ENCODE measurements around the gene UBE2S. TPM values are rescaled to one million over a fixed set of nuclear protein-coding genes. Genes with fewer than 3 reads are reported as not detected.

The UBE2S gene
- total RNA-seq, 4 donors from 2014 or later: 7.4 to 25.6 (median 13.0) TPM

DNA sequence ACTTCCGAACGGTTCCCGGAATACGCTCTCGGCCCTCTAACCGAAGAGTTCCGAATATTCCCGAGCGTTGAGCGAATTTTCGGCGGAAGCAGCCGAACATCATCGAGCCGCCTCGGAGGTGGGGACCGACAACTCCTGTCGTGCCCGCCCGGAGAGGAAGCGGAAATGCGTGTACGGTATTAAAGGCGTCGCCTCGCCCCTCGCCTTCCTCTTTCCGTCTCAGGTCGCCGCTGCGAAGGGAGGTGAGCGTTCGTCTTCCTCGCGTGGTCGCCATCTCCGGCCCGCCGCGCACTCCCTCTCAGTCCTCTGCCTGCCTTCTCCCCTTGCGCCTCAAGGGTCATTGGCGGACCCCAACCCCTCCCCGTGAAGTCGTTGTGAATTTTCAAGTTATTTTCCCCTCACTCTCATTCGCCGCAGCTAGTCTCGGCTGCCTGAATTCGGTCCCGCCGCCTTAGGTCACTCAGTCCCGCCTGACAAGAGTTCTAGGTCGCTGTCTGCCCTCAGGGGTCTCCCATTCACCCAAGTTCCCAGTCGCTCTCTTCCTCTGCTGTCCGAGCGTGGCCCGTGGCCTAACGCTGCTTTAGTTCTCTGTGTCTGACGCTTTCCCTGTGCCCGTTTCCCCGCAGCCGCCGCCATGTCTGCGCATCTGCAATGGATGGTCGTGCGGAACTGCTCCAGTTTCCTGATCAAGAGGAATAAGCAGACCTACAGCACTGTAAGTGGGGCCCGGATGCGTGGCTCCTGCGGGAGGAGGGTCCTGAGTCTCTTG, 21.7 kb downstream of the UBE2S start, which contains the start of gene RPL28:
RPL28 (plus strand) TSS at position 209 of the 769 bp plus-strand sequence; CDS start at position 635, 426 bp downstream.
- ATAC-seq (ENCODE audit: low FRiP score) (peak; percentile 87), DNase-seq (ENCODE audit: low spot score) (peak; percentile 94)
- TF ChIP-seq, protein P1, sequence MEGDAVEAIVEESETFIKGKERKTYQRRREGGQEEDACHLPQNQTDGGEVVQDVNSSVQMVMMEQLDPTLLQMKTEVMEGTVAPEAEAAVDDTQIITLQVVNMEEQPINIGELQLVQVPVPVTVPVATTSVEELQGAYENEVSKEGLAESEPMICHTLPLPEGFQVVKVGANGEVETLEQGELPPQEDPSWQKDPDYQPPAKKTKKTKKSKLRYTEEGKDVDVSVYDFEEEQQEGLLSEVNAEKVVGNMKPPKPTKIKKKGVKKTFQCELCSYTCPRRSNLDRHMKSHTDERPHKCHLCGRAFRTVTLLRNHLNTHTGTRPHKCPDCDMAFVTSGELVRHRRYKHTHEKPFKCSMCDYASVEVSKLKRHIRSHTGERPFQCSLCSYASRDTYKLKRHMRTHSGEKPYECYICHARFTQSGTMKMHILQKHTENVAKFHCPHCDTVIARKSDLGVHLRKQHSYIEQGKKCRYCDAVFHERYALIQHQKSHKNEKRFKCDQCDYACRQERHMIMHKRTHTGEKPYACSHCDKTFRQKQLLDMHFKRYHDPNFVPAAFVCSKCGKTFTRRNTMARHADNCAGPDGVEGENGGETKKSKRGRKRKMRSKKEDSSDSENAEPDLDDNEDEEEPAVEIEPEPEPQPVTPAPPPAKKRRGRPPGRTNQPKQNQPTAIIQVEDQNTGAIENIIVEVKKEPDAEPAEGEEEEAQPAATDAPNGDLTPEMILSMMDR (IDR thresholded peaks at IDR 0.05): no peak

DNA sequence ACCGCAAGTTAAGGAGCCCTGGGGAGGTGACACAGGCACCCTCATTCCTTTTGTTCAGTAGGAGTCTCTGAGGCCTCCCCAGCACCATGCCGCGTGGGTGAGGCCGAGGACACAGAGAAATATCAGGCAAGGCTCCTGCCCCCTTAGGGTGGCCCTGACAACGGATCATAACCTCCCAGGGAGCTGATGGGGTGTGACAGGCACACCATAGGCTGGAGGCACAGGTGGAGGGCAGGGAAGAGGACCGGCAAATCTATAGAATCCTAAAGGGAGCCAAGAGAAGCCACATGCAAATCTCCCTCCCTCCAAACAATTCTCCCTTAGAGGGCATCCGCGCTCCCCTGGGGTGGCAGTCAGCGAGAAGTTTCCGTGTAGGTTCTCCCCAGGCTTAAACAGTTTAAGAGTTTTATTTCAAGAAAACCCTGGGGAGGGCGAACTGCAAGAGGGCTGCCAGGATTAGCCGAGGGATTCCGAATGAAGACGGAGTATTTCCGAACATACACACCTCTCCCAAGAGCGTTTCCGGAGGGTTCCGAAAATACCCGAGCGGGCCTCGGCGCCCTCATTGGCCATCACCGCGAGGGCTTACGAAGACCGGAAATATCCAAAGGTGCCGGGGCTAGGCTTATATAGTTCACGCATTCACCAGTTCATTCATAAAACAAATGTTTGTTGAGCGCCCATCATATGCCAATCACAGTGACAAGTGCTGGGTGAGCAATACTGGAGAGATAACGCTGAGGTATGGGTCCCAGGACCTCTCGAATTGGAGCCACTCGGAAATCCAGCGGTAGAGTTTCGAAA, 22.5 kb downstream of the UBE2S start:
- TF ChIP-seq, protein P1 (IDR thresholded peaks at IDR 0.05): no peak
- DNase-seq (ENCODE audit: low spot score) (peak; percentile 91), ATAC-seq (ENCODE audit: low FRiP score) (peak; percentile 78)

DNA sequence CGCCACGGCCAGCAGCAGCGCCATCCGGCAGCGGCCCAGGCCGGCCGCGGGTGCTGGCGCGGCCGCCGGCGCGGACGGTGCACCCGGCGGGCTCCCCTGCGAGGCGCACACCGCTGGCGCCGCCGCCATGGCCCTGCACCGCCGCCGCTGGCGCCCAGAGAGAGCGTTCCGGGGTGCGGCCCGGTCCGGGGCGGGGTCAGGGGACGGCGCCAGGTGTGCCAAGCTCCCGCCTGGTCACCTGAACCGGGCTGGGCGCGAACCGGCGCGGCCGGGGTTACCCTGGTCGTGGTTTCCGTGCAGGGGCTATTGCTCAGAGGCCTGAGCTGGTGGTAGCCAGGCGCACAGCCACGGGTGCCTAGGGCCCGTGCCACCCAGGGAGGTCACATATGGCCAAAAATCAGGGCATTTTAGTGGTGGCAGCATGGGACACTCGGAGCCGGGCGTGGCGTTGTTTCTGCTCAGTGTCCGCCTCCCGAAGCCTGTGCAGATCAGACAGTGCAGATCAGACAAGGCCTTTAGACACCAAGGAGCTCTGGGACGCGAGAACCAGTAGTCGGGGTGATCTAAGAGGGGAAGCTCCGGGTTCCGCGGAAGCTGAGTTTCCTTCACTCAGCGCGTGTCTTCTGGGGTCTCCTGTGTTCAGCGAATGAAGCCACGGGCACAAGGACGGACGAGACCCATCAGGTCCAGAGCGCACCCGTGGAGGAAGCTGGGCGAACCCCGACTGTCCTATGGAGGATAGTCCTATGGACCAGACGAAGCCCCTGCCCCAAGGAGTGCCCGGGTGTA, 23.3 kb downstream of the UBE2S start, which contains the start of gene TMEM238:
TMEM238 (minus strand) TSS at position 162 of the 789 bp plus-strand sequence; CDS start at position 129, 33 bp downstream.
- ATAC-seq (ENCODE audit: low FRiP score): peak; percentile 1
- DNase-seq (ENCODE audit: low spot score): no peak
- TF ChIP-seq, protein P1 (IDR thresholded peaks at IDR 0.05): no peak

DNA sequence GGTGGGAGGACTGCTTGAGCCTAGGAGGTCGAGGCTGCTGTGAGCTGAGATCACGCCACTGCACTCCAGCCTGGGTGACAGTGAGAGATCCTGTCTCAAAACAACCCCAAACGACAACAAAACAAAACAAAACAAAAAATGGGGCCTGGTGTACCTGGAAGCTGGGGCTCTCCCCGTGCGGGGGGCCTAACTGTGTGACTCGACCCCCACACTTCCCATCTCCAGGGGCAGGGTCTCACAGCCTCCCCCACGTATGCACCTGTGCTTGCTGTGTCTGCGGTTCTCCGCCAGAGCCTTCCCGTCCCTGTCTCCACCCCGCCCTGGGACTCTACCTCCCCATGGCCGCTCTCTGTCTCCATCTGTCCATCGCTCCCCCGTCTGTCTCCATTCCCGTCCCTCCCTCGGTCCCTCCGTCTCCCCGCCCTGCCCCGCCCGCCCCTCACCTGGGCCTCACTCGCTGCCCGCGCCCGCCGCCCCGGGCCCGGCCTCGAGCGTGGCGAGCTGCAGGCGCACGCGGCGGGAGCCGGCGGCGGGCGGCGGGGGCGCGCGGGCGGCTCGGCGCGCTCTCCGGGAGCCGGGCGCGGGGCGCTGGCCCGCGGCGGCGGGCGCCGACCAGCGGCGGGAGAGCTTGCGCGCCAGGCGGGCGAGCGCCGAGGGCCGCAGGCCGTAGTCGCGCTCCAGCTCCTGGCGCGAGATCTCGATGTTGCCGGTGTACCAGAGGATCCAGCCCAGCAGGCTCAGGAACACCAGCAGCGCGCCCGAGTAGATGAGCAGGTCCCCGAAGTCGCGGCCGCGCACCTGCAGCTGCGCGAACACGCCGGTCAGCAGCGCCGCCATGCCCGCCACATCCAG, 24.1 kb downstream of the UBE2S start:
- ATAC-seq (ENCODE audit: low FRiP score) (peak; percentile 39), DNase-seq (ENCODE audit: low spot score) (no peak)
- TF ChIP-seq, protein P1 (IDR thresholded peaks at IDR 0.05): no peak

DNA sequence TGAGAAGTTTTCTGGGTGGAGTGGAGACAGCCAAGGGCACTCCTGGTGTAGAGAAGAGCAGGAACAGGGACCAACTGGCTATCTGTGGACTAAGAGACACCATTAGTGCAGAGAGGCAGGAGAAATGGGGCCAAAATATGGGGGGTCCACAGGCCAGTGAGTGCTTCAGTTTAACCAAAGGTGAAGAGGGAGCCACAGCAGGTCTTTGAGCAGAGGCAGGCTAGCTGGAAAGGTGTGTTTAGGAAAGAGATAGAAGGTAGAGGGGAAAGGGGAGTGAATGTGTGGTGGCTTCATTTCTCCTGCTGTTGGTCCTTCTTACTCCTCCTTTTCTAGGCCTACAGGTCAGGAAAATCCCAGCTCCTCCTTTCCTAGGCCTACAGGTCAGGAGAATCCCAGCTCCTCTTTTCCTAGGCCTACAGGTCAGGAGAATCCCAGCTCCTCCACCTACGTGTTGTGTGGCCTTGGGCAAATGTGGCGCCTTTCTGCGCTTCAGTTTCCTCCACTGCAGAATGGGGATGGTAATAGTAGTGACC, 25.0 kb downstream of the UBE2S start:
- ATAC-seq (ENCODE audit: low FRiP score): no peak
- TF ChIP-seq, protein P1 (IDR thresholded peaks at IDR 0.05): no peak

More for the DNA sequence above, 25.0 kb downstream of the UBE2S start:
- no peak for DNase-seq (ENCODE audit: low spot score)
